Measurements from ENCODE around the gene GPHN. TPM values are rescaled to one million over a fixed set of nuclear protein-coding genes. Genes with fewer than 3 reads are reported as not detected.

GPHN gene
- total and polyA plus RNA-seq, 2 donors (not counting 3 experiments of a cell fraction or from before 2014, with no cell fraction given) = 5.1 to 23.2 TPM

- Histone ChIP-seq H3K27ac (ENCODE audit: insufficient read depth, low read depth, low read length) (no peak overlapping the region), H3K9me1 (replicated peaks; ENCODE audit: control insufficient read depth, extremely low read depth, insufficient read depth, low read length) (no peaks in the 10 kb centered on the region), H3K4me2 (ENCODE audit: insufficient read depth, low read length) (no peak overlapping the region), H3K4me3 (replicated peaks in 1 of 3; ENCODE audit: insufficient read depth in 1 of 3, low read depth in 1 of 3, low read length in 3 of 3) (no peak overlapping the region), H3K79me2 (ENCODE audit: control insufficient read depth, insufficient read depth, low read length) (no peaks in the 10 kb centered on the region), H3K27me3 (ENCODE audit: control insufficient read depth in 2 of 2, insufficient read depth in 2 of 2, low read length in 2 of 2) (no peaks in the 10 kb centered on the region), H2AFZ (ENCODE audit: low read depth, low read length) (no peak overlapping the region), H3K9me3 (replicated peaks; ENCODE audit: control insufficient read depth, insufficient read depth, low read length) (no peaks in the 10 kb centered on the region), H3K4me1 (ENCODE audit: control insufficient read depth, extremely low read depth, insufficient read depth, low read length) (peaks cover 10% of the 10 kb centered on the region), H4K20me1 (replicated peaks; ENCODE audit: control insufficient read depth, extremely low read depth, insufficient read depth, low read length) (no peaks in the 10 kb centered on the region), H3K9ac (replicated peaks; ENCODE audit: extremely low read depth, insufficient read depth, low read length) (no peak overlapping the region), H3K36me3 (ENCODE audit: control insufficient read depth in 2 of 2, extremely low read depth in 1 of 2, insufficient read depth in 2 of 2, low read length in 2 of 2) (no peaks in the 10 kb centered on the region)
- no peak for DNase-seq (ENCODE audit: low read depth, low spot score)
- ChIA-PET POLR2A (no interaction called here), CTCF (interaction anchor here (2.3 kb wide), 1 partner anchor 97 kb away, joined by 10 read pairs; no protein-coding TSS in a partner anchor)
- intact Hi-C loops (cut with micrococcal nuclease) = loop anchor here (10.0 kb wide), 1 partner anchor 1464 kb away; no protein-coding TSS in a partner anchor
- FAIRE-seq = no peak
- dilution Hi-C loops (cut with MboI; ENCODE audit: extremely low pct_ligation_motif_present, low sequenced_read_pairs) = no loop called here
- BruUV-seq (replicated peaks) = no TSS peak
- TF ChIP-seq POLR2AphosphoS5 (IDR thresholded peaks at IDR 0.05; ENCODE audit: insufficient read depth, low read depth, low read length) = no peak
- TF ChIP-seq EZH2 (IDR thresholded peaks at IDR 0.05; ENCODE audit: borderline replicate concordance, low read depth, low read length, severe bottlenecking) = no peak
- TF ChIP-seq JUN (IDR thresholded peaks at IDR 0.05; ENCODE audit: borderline replicate concordance, insufficient read depth, insufficient read length, low read depth) = no peak
- TF ChIP-seq, protein P1, sequence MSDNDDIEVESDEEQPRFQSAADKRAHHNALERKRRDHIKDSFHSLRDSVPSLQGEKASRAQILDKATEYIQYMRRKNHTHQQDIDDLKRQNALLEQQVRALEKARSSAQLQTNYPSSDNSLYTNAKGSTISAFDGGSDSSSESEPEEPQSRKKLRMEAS (IDR thresholded peaks at IDR 0.05; ENCODE audit: insufficient read depth, insufficient read length) = no peak
- no peak for TF ChIP-seq GATA2 (IDR thresholded peaks at IDR 0.05; ENCODE audit: insufficient read depth, insufficient read length, low read depth, low read length)
- TF ChIP-seq MYC (IDR thresholded peaks at IDR 0.05; ENCODE audit: low read depth, low read length) = no peak
- no peak for TF ChIP-seq POLR2A (IDR thresholded peaks at IDR 0.05; ENCODE audit: low read depth, low read length)
- no peak for TF ChIP-seq FOS (IDR thresholded peaks at IDR 0.05; ENCODE audit: borderline replicate concordance, insufficient read depth, low read length)
- TF ChIP-seq CTCF (IDR thresholded peaks at IDR 0.05; ENCODE audit: extremely low read depth in 1 of 2, insufficient read depth in 1 of 2, low read depth in 1 of 2, low read length in 2 of 2) = no peak
Measured at GRCh38 chr14:67188326-67188725, 680.4 kb downstream of the GPHN start.
